Measurements from ENCODE around the gene CCDC124.
A peak's percentile ranks its signal among the peaks of the same experiment; 100 is the strongest.

Gene CCDC124

GRCh38 chr19:17947815-17948513 is 15.1 kb downstream of the CCDC124 start:
- Mint-ChIP-seq H3K27ac (peak overlapping the region in 2 of 3 experiments; percentile 62 to 91), H3K4me1 (peaks cover 43% of the 10 kb centered on the region), H3K36me3 (ENCODE audit: low read depth) (peaks cover 4% of the 10 kb centered on the region), H3K9me3 (no peaks in the 10 kb centered on the region), H3K27me3 (ENCODE audit: low read depth) (peaks cover 41% of the 10 kb centered on the region), H3K4me3 (peak overlapping the region; percentile 69 to 86 (median 81))
- no peak for TF ChIP-seq CTCF (IDR thresholded peaks at IDR 0.05; ENCODE audit: unreplicated experiment in 3 of 3)

- Mint-ChIP-seq H3K4me1 (peaks cover 47% of the 10 kb centered on the region), H3K27ac (peak overlapping the region in 2 of 3 experiments; percentile 62 to 91), H3K4me3 (peak overlapping the region; percentile 69 to 81 (median 75)), H3K27me3 (ENCODE audit: low read depth) (peaks cover 46% of the 10 kb centered on the region), H3K9me3 (no peaks in the 10 kb centered on the region), H3K36me3 (ENCODE audit: low read depth) (peaks cover 4% of the 10 kb centered on the region)
- TF ChIP-seq CTCF (IDR thresholded peaks at IDR 0.05; ENCODE audit: unreplicated experiment in 3 of 3) = no peak
Observed at GRCh38 chr19:17948514-17948900, 15.7 kb downstream of the CCDC124 start.

GRCh38 chr19:17948931-17949930 is 16.4 kb downstream of the CCDC124 start:
- Mint-ChIP-seq H3K36me3 (ENCODE audit: low read depth) (peaks cover 2% of the 10 kb centered on the region), H3K4me3 (peak overlapping the region; percentile 69 to 81 (median 75)), H3K27me3 (ENCODE audit: low read depth) (peaks cover 54% of the 10 kb centered on the region), H3K4me1 (peaks cover 47% of the 10 kb centered on the region), H3K9me3 (no peaks in the 10 kb centered on the region), H3K27ac (peak overlapping the region; percentile 40 to 91 (median 62))
- no peak for TF ChIP-seq CTCF (IDR thresholded peaks at IDR 0.05; ENCODE audit: unreplicated experiment in 3 of 3)

GRCh38 chr19:17949956-17950309 is 17.1 kb downstream of the CCDC124 start:
- Mint-ChIP-seq H3K27ac (peak overlapping the region; percentile 40 to 91 (median 67)), H3K36me3 (ENCODE audit: low read depth) (no peaks in the 10 kb centered on the region), H3K9me3 (no peaks in the 10 kb centered on the region), H3K4me1 (peaks cover 44% of the 10 kb centered on the region), H3K27me3 (ENCODE audit: low read depth) (peaks cover 56% of the 10 kb centered on the region), H3K4me3 (peak overlapping the region; percentile 69 to 81 (median 75))
- no peak for TF ChIP-seq CTCF (IDR thresholded peaks at IDR 0.05; ENCODE audit: unreplicated experiment in 3 of 3)

- no peak for TF ChIP-seq CTCF (IDR thresholded peaks at IDR 0.05; ENCODE audit: unreplicated experiment in 3 of 3)
- peak overlapping the region; percentile 69 to 81 (median 75) for H3K4me3 Mint-ChIP-seq
- peaks cover 56% of the 10 kb centered on the region for H3K27me3 Mint-ChIP-seq (ENCODE audit: low read depth)
Observed at GRCh38 chr19:17950310-17951156, 17.7 kb downstream of the CCDC124 start.

More at GRCh38 chr19:17950310-17951156, 17.7 kb downstream of the CCDC124 start:
- Mint-ChIP-seq H3K9me3 (no peaks in the 10 kb centered on the region), H3K4me1 (peaks cover 44% of the 10 kb centered on the region), H3K36me3 (ENCODE audit: low read depth) (no peaks in the 10 kb centered on the region), H3K27ac (peak overlapping the region; percentile 40 to 91 (median 67))

Data from nephron (organoid).